Activated CD4-positive, alpha-beta T cell treated with anti-CD3 and anti-CD28 coated beads, Interleukin-10, Interleukin-2, amounts not matched to agents 100 ng/mL and 50 ng/mL, durations not matched to agents 16 hours and 8 hours (primary cell): Measurements from ENCODE around the gene CACNB2.

Source experiments
- DNase-seq: peaks from one replicate; pipeline ENCODE4 v3.0.0-alpha.2; 2020

The CACNB2 gene

GRCh38 chr10:18352175-18352574 lies 212.0 kb downstream of the CACNB2 start:
- DNase-seq = no peak

- DNase-seq = no peak
Measured at GRCh38 chr10:18359812-18360211, 219.6 kb downstream of the CACNB2 start.

GRCh38 chr10:18362892-18363291 lies 222.7 kb downstream of the CACNB2 start:
- DNase-seq = no peak

GRCh38 chr10:18364987-18365775 lies 225.0 kb downstream of the CACNB2 start:
- DNase-seq = no peak

GRCh38 chr10:18367840-18368239 lies 227.6 kb downstream of the CACNB2 start:
- DNase-seq = no peak

GRCh38 chr10:18368273-18368672 lies 228.0 kb downstream of the CACNB2 start:
- DNase-seq = no peak

GRCh38 chr10:18368682-18369081 lies 228.5 kb downstream of the CACNB2 start:
- no peak for DNase-seq

GRCh38 chr10:18369859-18370473 lies 229.7 kb downstream of the CACNB2 start:
- DNase-seq = no peak

- no peak for DNase-seq
Measured at GRCh38 chr10:18376650-18377049, 236.4 kb downstream of the CACNB2 start.

GRCh38 chr10:18377898-18378297 lies 237.7 kb downstream of the CACNB2 start:
- no peak for DNase-seq

- no peak for DNase-seq
Measured at GRCh38 chr10:18378766-18379165, 238.5 kb downstream of the CACNB2 start.

GRCh38 chr10:18381679-18382078 lies 241.5 kb downstream of the CACNB2 start:
- no peak for DNase-seq

- no peak for DNase-seq
Measured at GRCh38 chr10:18397906-18398305, 257.7 kb downstream of the CACNB2 start.

- DNase-seq = no peak
Measured at GRCh38 chr10:18399158-18399557, 258.9 kb downstream of the CACNB2 start.

GRCh38 chr10:18400201-18400905 lies 260.1 kb downstream of the CACNB2 start:
- no peak for DNase-seq

- no peak for DNase-seq
Measured at GRCh38 chr10:18400906-18401245, 260.7 kb downstream of the CACNB2 start.

- no peak for DNase-seq
Measured at GRCh38 chr10:18401416-18402195, 261.4 kb downstream of the CACNB2 start.

GRCh38 chr10:18402853-18403252 lies 262.6 kb downstream of the CACNB2 start:
- no peak for DNase-seq

- DNase-seq = no peak
Measured at GRCh38 chr10:18404530-18404929, 264.3 kb downstream of the CACNB2 start.

- DNase-seq = no peak
Measured at GRCh38 chr10:18406136-18406535, 265.9 kb downstream of the CACNB2 start.

GRCh38 chr10:18409599-18410397 lies 269.6 kb downstream of the CACNB2 start:
- no peak for DNase-seq

- DNase-seq = no peak
Measured at GRCh38 chr10:18414061-18414460, 273.8 kb downstream of the CACNB2 start.
